Muscle of arm (tissue), 12 donors: ENCODE measurements around the gene EVA1A. TPM values are rescaled to one million over a fixed set of nuclear protein-coding genes. Genes with fewer than 3 reads are reported as not detected.

ENCODE experiments used
- DNase-seq: peaks from one replicate; pipeline ENCODE4 v3.0.0-alpha.2; 2013
- polyA plus RNA-seq, 12 donors: library from polyadenylated mRNA; unstranded; fragments of 120-200 nt; gene quantifications; one replicate each; pipeline ENCODE4 v1.2.1, GENCODE V29; 2013; ENCODE audit not compliant: insufficient read length in 12 of 12

Gene EVA1A
- polyA plus RNA-seq, 12 donors: 4.8 to 26.7 (median 6.2) TPM; not detected in 1

DNA sequence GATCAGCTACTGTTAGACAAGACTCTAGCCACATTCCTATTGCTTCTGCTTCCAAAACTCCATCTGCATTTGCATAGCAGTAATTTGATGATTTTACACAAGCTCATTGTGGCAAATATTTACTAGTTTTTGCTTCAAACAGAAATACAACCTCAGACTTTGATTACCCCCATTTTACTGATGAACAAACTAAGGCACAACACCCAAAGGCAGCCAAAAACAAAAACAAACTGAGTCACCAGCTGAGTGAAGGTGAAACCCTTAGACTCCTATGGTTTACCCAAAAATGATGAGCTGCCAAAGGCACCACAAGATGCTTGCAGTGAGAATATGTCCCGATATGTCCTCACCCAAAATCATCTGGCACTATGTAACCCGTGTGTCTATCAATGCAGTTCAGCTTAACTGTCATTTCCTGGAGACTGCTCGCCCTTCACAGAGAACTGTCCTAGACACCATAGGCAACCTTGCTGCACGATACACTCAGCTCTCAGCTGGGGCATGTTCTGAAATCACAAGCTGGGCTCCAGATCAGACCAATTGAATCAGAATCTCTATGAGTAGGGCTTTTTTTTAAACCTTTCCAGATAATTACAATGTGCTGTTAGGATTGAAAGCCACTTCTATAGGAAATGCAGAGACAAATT lies 4.1 kb upstream of the EVA1A start:
- DNase-seq: no peak

DNA sequence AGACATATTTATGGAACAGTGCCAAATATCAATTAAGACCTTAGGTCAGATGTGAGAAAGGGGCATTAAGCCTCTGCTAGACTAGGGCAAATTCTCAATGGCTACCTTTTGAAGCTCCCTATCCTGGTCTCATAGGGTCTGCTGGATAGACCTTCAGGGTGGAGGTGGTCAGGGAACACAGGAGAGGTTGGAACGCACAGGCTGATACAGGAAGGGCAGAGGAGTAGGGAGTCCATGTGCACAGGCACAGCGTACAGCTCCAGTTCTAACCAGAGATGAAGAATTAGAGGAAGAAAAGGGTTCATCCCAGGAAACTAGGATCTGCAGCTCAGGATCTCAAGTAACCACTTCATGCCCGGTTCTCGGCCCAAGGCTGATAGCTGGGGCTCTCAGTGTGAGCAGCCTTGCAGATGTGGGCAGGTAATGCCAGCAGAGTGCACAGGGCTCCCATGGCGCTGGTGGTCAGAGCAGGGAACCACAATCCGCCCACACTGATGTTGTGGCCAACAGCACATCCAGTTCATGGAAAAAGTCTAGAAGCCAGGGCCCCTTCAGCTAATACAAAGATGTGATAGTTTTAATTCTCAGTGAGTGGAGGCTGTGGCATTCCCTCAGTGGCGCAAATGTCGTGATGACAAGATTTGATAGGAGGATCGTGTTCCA lies 3.4 kb upstream of the EVA1A start:
- no peak for DNase-seq

DNA sequence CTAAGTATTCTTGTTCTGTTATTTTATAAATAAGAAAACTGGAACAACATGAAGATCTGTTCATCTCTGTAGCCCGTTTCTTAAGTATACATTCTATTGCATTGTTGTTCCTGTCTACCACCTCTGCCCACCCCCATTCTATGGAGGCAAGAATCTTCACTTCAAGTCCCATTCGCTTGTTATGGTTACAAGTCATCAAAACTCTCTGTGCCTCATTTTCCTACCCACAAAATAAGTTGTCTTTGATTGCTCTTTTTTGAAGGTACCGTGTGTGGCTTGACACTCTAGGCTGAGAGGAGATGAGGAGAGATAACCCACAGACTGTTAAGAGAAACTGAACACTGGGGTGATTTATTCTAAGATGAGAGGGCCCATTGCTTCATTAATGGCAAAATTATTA lies 2.9 kb upstream of the EVA1A start:
- DNase-seq: no peak

DNA sequence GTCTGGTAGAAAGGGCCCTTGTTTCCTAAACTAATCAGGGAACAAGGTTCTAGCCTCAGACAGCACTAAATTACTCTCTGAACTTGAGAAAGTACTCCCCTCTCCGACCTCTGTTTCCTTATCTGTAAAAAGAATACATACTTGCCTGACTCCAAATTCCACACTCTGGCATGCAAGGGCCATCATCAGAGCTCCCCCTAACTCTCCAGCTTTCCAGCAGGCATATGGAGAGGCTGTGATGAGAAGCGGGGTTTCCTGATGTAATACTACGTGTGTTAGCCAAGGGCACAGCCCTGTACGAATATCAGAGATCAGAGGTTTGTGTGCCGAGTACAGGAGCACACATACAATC lies 1.8 kb upstream of the EVA1A start:
- DNase-seq: no peak

DNA sequence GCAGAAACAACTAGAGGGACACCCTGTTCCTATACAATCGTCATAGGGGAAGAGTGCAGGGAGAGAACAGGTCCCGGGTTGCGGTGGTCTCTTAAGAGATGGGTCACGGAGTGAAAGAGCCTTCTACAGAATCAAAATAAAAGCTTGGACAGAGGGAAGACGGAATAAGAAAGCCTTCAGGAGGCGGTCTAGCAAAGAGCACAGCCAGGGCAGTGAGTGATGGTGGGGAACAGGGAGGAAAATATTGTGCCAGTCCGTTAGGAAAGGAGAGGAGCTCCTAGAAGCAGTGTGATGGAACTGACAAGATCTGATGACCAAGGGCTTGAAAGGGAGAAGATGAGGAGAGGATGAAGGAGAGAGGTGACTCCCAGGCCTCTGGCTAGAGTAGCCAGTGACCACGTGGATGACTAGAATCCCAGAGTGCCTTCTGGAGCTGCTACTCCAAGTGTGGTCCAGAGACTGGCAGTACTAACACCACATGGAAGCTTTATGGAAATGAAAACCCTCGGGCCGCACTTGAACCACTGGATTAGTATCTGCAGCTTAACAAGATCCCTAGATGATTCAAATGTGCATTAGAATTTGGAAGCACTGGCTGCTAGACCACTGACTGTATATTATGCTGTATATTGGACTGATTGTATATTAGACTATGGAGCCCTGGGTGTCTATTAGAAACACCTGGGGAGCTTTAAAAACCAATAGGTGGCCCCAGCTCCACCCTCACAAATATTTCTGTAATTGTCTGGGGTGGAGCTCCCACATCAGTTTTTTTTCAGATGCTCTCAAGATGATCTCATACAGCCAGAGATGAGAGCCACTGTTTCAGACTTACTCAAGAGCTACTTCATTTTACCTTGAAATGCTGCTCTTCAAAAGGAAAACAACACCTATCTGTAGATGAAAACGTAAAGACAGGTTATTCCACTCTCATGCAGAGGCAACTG lies 1.1 kb upstream of the EVA1A start:
- no peak for DNase-seq

DNA sequence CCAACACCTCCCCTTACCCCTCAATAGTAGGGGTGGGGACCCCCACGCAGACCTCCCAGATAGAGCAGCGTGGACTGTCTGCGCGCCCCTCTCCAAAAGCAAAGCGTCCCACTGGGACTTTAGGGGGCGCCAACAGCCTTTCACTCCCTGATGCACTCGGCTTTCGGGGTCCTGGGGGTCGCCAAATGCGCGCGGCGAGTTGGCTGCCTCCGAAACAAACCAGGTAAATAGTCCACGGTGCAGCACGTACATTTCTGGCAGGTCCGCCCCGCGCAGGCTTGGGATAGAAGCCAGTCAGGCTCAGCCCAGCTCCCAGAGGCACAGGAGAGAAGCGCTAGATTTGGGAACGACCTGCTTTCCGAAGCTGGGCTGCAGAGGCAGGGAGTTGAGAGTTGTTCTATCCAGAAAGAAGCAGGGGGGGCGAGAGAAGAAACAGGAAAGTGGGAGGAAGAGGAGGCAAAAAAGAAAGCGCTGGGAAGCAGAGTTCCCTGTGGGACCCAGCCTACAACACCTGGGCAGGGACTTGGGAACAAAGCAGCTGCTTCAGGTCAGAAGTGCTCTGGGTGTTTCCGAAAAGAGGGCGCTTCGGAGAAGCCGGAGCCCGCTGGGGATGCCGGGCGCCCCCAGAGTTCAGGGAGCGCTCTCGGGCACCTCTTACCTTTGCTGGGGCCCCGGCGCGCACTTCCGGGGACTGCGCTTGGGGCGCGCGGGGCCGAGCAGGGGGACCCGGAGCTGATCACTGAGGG lies 544 bp downstream of the EVA1A start:
- DNase-seq: peak; percentile 55

DNA sequence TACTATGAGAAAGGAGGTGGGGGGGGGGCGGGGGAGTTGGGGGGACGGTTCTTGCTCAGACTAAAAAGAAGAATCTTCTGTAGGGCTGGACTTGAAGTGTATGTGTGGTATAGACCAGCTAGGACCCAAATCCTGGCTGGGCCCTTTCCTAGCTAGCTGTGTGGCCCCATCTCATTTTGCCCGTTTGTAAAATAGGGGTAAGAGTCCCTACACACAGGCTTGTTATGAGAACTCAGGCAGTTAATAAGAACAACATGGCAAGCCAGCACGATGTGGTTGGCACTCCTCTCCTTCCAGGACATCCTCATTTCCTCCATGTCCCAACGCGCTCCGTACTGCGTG lies 1.1 kb downstream of the EVA1A start:
- DNase-seq: no peak

DNA sequence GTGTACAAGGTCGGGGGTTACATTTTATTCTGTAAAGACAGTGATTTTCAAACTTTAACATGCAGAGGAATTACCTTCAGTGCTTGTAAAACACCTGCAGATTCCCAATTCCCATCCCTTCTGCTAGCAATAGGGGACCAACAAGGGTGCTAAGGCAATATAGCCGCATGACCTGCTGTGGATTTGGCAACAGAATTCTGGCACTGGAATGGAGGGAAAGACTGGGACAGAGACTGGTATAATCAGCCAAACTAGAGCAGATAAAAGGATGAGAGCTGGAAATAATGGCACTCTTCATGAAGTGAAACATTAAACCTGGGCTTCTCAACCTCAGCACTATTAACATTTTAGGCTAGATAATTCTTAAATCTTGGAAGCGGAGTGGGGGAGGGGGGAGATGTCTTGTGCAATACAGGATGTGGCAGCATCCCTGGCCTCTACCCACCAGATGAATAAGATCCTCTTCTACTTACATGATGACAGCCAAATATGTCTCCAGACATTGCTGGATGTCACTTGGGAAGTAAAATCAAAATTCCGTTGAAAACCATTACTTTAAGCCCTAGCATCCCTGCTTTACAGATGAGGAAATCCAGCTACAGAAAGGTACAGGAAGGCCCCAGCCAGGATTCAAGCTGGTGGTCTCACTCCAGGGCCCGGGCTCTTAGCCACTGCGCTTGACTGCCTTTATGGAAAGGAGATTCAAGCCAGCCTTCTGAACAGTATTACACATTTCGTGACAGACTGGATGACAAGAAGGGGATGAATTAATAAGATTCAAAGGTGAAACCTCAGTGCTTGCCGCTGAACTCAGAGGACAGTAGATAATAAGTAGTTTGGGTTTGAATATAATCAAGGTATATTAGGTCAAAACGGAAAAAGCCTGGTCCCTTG lies 1.7 kb downstream of the EVA1A start:
- no peak for DNase-seq

DNA sequence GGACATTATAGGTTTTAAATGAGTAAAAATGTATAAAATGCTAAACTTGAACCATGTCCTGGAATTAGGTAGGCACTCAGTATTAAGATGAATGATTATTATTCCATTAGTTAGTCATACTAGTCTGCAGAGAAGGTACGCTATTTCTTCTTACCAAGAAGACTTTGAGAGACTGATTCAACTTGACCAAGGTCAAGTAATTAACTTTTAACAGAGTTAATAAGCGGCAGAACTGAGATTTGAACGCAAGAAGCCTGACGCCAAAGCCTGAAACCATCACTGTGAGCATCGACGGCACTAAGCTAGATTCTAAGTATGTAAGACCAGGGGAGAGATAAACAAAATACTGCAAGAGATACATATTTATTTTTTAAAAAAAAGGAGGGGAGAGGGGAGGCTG lies 2.6 kb downstream of the EVA1A start:
- DNase-seq: no peak

DNA sequence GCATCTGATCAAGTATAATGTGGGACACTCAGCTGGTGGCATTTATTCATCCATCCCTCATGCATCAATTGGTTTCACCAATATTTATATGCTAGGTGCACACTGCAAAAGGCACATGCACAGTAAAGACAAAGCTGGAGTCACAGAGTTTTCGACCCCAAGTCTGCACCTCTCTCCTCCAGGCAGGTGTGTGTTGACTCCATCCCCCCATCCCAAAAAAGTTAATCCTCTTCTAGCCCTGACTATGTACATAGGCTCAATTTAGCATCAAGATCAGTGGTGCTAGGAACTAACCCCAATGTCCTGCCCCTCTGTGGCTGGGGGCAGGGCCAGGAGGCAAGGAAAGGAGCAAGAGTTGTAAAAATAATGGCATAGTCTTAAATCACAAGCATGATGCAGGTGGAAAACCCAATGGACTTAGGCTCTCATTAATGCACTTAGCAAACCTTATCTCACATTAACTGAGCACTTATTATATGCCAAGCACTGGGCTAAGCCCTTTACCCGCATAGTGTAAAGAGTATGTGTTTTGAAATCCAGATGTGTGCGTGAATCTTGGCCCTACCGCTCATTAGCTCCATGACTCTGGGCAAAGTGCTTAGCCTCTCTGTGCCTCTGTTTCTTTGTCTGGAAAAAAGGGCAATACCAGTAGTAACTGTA lies 3.1 kb downstream of the EVA1A start:
- no peak for DNase-seq

DNA sequence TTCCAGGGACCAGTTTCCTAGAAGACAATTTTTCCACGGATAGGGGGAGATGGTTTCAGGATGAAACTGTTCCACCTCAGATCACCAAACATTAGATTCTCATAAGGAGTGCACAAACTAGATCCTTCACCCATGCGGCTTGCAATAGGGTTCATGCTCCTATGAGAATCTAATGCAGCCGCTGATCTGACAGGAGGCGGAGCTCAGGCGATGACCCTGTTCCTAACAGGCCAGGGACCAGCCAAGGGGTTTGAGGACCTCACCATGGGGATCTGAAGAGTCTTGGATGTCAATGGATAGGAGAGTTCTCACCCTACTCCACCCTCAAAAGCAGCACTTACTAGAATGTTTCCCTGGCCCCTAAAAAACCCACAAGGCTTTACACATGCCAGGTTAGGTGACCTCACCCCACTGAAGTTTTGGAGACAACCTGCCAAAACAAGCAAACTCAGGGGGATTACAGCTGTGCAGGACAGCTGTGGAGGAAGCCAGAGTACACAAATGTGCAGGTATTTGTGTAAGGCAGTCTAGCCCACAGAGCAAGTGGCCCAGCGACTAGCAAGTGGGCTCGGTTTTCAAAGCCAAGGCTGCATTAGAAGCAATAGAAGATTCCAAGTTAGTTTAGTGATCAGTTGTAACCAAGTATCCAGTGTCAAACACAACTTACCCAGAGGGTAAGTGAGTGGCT lies 3.9 kb downstream of the EVA1A start:
- DNase-seq: no peak

DNA sequence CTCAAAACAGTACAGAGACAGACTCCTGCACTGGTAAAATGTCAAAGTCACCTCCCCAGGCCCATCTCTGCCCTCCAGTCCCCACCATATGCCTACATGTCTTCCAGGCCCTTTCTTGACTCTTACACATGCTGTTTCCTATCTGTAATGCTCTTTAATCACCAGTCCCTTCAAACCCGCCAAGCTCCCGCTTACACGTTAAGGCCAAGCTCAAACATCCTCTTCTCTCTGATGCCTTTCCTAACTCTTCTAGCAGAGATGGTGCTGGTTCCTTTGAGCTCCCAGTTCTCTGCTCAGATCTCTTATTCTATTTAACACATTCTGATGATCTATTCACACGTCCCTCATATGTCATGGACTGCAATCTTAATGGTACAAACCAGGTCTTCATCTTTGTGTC lies 5.0 kb downstream of the EVA1A start:
- DNase-seq: no peak

DNA sequence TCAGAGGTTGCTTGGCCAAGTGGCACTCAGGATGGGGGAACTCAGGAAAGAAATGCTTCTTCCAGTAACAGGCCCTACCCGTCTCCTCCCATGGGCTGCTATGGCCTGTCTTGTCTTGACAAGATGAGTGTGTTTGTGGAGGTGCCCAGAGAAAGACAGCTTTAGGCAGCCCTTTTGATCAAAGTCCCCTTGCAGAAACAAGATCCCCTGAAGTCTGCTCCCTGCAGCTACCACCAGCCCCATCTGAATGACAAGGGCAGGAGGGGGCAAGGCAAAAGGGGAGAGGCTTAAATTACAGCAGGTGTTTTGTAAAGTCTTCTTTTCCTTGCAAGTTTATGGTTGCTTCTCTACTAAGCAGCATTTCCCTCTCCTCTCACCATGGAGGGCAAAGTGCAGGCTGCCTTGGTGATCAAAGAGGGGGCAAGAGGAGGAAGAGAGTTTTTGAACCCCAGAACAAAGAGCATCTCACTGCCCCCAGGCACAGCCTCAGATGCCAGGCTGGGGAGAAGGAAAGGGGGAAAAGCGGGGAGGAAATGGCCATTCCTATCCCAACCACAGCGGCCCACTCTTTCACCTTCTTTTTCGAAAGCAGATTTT lies 6.7 kb downstream of the EVA1A start:
- no peak for DNase-seq

DNA sequence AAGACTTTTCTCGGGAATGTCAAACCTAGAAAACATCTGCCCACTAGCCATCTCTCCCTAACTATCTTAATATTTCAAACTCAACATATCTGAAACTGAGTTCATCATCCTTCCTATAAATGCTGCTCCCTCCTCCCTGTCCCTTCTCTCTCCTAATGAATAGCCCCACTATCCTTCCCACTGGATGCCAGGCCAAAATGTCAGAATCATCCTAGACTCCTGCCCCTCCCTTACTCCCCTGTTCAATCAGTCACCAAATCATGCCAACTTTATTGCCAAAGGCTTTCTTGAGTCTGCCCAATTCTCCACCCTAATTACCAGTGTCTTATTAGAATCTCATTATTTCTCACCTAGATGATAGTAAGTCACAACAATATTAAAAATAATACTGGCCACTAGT lies 8.5 kb downstream of the EVA1A start:
- no peak for DNase-seq

DNA sequence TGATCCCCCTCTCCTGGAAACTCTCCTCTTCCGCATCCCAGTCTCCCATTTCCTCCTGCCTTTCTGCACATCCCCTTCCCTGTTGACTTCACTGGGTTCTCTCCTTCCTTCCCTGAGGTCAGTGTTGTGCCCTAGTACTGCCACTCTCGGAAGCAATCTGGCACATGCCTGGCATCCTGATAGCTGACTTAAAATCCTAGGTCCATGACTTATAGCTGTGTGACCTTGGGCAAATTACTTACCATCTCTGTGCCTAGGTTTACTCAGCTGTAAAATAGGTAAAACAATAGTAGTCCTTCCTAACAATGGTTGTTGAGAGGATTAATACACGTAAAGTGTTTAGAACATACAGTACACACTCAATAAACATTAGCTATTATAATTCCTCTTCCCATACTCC lies 9.3 kb downstream of the EVA1A start:
- no peak for DNase-seq

DNA sequence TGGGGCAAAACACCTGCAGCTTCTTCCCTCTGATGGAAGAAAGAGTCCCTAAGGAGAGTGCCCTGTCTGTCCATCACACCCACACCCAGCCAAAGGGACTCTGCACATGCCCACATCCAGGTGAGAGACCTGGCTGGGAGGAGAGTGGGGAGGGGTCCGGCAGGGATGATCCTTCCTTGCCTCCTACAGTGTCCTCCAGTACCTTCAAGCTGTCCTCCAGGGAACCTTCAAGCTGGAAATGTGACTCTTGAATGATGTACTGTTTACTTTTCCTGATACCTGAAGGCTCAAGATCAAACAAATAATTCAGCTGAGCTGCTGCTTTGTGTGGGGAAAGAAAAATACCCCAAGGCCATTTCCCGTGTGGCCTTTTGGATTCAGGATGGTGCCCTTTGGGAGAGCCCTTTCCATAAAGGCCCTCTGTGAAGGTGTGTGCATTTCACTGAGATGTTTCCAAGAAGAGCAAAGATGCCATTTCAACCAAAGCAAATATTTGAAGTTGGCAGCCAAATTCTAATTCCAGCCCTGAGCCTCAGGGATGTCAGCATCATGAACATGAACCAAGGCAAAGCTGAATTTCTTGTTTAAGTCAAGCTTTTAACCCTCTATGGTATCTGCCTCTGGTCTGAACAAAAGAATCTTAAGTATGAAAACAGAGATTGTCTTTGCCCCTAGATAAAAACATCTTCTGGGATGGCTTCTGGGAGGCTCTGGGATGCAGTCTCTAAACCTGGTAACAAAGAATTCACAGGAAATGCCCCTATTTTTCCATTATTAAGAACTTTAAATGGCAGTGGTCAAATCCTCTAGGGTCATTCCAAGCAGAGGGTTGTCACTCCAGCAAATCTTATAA lies 11.1 kb downstream of the EVA1A start:
- no peak for DNase-seq

DNA sequence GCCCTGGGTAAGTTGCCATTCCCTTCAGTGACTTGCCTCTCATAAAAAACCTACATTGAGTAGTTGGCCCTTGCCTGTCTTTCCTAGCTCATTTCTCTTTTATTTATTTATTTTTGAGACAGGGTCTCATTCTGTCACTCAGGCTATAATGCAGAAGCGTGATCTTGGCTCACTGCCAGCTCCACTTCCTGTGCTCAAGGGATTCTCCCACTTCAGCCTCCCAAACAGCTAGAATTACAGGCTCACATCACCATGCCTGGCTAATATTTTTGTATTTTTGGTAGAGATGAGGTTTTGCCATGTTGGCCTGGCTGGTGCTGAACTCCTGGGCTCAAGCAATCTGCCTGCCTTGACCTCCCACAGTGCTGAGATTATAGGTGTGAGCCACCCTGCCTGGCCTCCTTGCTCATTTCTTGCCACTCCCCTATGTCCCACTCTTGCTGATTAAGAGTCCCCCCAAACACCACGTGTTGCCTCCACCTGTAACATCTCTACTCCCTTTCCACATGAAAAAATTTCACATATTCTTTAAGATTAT lies 12.6 kb downstream of the EVA1A start:
- no peak for DNase-seq

DNA sequence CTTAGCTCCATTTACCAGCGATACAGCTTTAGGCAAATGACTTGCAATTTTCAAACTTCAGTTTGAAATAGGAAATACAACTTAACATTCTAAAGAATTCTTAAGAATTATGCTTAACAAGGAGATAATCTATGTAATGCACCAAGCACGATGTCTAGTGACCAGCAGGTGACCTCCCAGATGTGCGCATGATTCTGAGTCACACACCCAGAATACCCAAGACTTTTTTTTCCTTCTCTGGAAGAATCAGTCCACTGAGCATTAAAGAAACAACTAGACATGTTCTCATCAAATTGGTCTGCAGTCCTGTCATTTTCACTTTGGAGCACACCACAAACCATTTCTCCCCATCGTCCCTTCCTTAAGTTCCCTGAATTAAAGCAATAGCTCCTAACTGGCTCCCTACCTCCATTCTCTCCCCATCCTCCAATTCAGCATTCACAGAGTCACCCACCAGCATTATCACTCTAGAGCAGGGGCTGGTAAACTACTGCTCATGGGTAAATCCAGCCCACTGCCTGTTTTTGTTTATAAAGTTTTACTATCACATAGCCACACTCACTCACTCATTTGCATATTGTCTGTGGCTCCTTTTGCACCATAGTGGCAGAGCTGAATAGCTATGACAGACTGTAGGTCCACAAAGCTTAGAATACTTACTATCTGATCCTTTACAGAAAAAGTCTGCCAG lies 13.2 kb downstream of the EVA1A start:
- DNase-seq: no peak
